HT1080 (cell line): ENCODE data around the gene NDUFS6. TPM values are rescaled to one million over a fixed set of nuclear protein-coding genes. Genes with fewer than 3 reads are reported as not detected.
A peak's percentile ranks its signal among the peaks of the same experiment; 100 is the strongest.

Experiments used
- DNase-seq: peaks from one replicate; pipeline ENCODE4 v3.0.0-alpha.2; 2015; ENCODE audit warnings: low read depth
- total RNA-seq: library from RNA; depleted of rRNA; stranded (reverse); fragments of >200 nt; shearing (Covaris generic); gene quantifications from 2 replicates; pipeline ENCODE4 v1.2.3, GENCODE V29; 2014

NDUFS6 gene
- total RNA-seq, 1 experiment from 2014 or later, result 102 TPM

GRCh38 chr5:1765141-1765879 is 35.9 kb upstream of the NDUFS6 start:
- no peak for DNase-seq

- no peak for DNase-seq
These were observed 35.3 kb upstream of the NDUFS6 start for GRCh38 chr5:1765880-1766235.

- DNase-seq, result no peak
These were observed 33.5 kb upstream of the NDUFS6 start for GRCh38 chr5:1767524-1768282.

GRCh38 chr5:1768283-1769000 is 32.8 kb upstream of the NDUFS6 start:
- DNase-seq, result no peak

- no peak for DNase-seq
These were observed 32.1 kb upstream of the NDUFS6 start for GRCh38 chr5:1769017-1769640.

- no peak for DNase-seq
These were observed 31.3 kb upstream of the NDUFS6 start for GRCh38 chr5:1769752-1770442.

- DNase-seq, result no peak
These were observed 30.8 kb upstream of the NDUFS6 start for GRCh38 chr5:1770443-1770802.

GRCh38 chr5:1771149-1772065 is 29.8 kb upstream of the NDUFS6 start:
- no peak for DNase-seq

GRCh38 chr5:1772634-1773033 is 28.6 kb upstream of the NDUFS6 start:
- DNase-seq, result peak; percentile 60

- DNase-seq, result no peak
These were observed 24.4 kb upstream of the NDUFS6 start for GRCh38 chr5:1776831-1777230.

- DNase-seq, result no peak
These were observed 23.7 kb upstream of the NDUFS6 start for GRCh38 chr5:1777281-1778137.

- no peak for DNase-seq
These were observed 22.8 kb upstream of the NDUFS6 start for GRCh38 chr5:1778138-1779020.

- DNase-seq, result no peak
These were observed 22.1 kb upstream of the NDUFS6 start for GRCh38 chr5:1779021-1779680.

- no peak for DNase-seq
These were observed 21.2 kb upstream of the NDUFS6 start for GRCh38 chr5:1779782-1780613.

- no peak for DNase-seq
These were observed 20.6 kb upstream of the NDUFS6 start for GRCh38 chr5:1780614-1780930.

GRCh38 chr5:1781107-1781506 is 20.1 kb upstream of the NDUFS6 start:
- DNase-seq, result no peak
